Trophoblast cell (in vitro differentiated cells and primary cell): Measurements from ENCODE around the gene MIEN1.
"Not testable (repeated sequence)": the region's sequence is repeated elsewhere in the genome, so short reads cannot be mapped to it uniquely, and the experiment has no call there.

Experiments used
- DNase-seq, 2 donors: peaks; one replicate each; pipeline ENCODE4 v3.0.0-alpha.2; 2016
- H2AFZ ChIP-seq: 2 replicates; pipeline ENCODE4 v1.6.1; 2013; ENCODE audit warnings: low read length, moderate library complexity, mild to moderate bottlenecking; ENCODE audit not compliant: insufficient read depth, poor library complexity
- H2AK5ac ChIP-seq: 2 replicates; pipeline ENCODE4 v1.6.1; 2013; ENCODE audit warnings: mild to moderate bottlenecking, low read length
- H2BK120ac ChIP-seq: 2 replicates; pipeline ENCODE4 v1.6.1; 2013; ENCODE audit warnings: low read length, mild to moderate bottlenecking, moderate library complexity; ENCODE audit not compliant: insufficient read depth, poor library complexity
- H2BK12ac ChIP-seq: 2 replicates; pipeline ENCODE4 v1.6.1; 2013; ENCODE audit warnings: mild to moderate bottlenecking, low read length, moderate library complexity
- H2BK5ac ChIP-seq: 2 replicates; pipeline ENCODE4 v1.6.1; 2013; ENCODE audit warnings: low read length, low read depth, moderate library complexity, mild to moderate bottlenecking; ENCODE audit not compliant: poor library complexity
- H3K14ac ChIP-seq: 2 replicates; pipeline ENCODE4 v1.6.1; 2013; ENCODE audit warnings: mild to moderate bottlenecking, low read length
- H3K18ac ChIP-seq: 2 replicates; pipeline ENCODE4 v1.6.1; 2013; ENCODE audit warnings: mild to moderate bottlenecking, low read length
- H3K23ac ChIP-seq: 2 replicates; pipeline ENCODE4 v1.6.1; 2013; ENCODE audit warnings: low read length
- H3K27ac ChIP-seq: 2 replicates; pipeline ENCODE4 v1.5.1; 2013; ENCODE audit warnings: low read depth, mild to moderate bottlenecking, inconsistent platforms, low read length, moderate library complexity
- H3K27me3 ChIP-seq: 2 replicates; pipeline ENCODE4 v1.6.1; 2013; ENCODE audit warnings: inconsistent platforms, mild to moderate bottlenecking, low read length, moderate library complexity; ENCODE audit not compliant: insufficient read depth
- H3K36me3 ChIP-seq, 2 experiments: 1 replicate in 1 of 2; 2 replicates in 1 of 2; pipeline ENCODE4 v1.6.1; 2013; ENCODE audit warnings: low read length in 2 of 2, mild to moderate bottlenecking in 2 of 2, moderate library complexity in 1 of 2; ENCODE audit not compliant: insufficient read depth in 2 of 2, control insufficient read depth in 1 of 2
- H3K4ac ChIP-seq: 2 replicates; pipeline ENCODE4 v1.6.1; 2013; ENCODE audit warnings: low read depth, mild to moderate bottlenecking, low read length, moderate library complexity
- H3K4me1 ChIP-seq, 2 experiments: 1 replicate in 1 of 2; 2 replicates in 1 of 2; pipeline ENCODE4 v1.6.1; 2013; ENCODE audit warnings: low read length in 2 of 2, mild to moderate bottlenecking in 2 of 2, moderate library complexity in 1 of 2; ENCODE audit not compliant: insufficient read depth in 2 of 2, control insufficient read depth in 1 of 2
- H3K4me2 ChIP-seq: 2 replicates; pipeline ENCODE4 v1.6.1; 2013; ENCODE audit warnings: inconsistent platforms, mild to moderate bottlenecking, low read length, moderate library complexity
- H3K4me3 ChIP-seq: 2 replicates; pipeline ENCODE4 v1.5.1; 2013; ENCODE audit warnings: mild to moderate bottlenecking, low read depth, low read length, inconsistent platforms
- H3K79me1 ChIP-seq: one replicate; pipeline ENCODE4 v1.6.1; 2013; ENCODE audit warnings: low read length
- H3K79me2 ChIP-seq: 2 replicates; pipeline ENCODE4 v1.6.1; 2013; ENCODE audit warnings: low read length, mild to moderate bottlenecking; ENCODE audit not compliant: control insufficient read depth, insufficient read depth, poor library complexity
- H3K9ac ChIP-seq: 2 replicates; pipeline ENCODE4 v1.6.1; 2013; ENCODE audit warnings: mild to moderate bottlenecking, low read length
- H3K9me3 ChIP-seq: 2 replicates; pipeline ENCODE4 v1.6.1; 2013; ENCODE audit warnings: low read depth, mild to moderate bottlenecking, control low read depth, inconsistent platforms, low read length; ENCODE audit not compliant: insufficient read depth
- H4K12ac ChIP-seq: 2 replicates; pipeline ENCODE4 v1.6.1; 2013; ENCODE audit warnings: low read depth, mild to moderate bottlenecking, low read length, moderate library complexity
- H4K8ac ChIP-seq: 2 replicates; pipeline ENCODE4 v1.6.1; 2013; ENCODE audit warnings: low read depth, mild to moderate bottlenecking, low read length, moderate library complexity
- H4K91ac ChIP-seq: one replicate; pipeline ENCODE4 v1.6.1; 2013; ENCODE audit warnings: low read depth, mild to moderate bottlenecking, low read length, moderate library complexity
- WGBS: extraction: QIAGEN DNeasy Blood & Tissue Kit; methylation state at CpG from one replicate; pipeline ENCODE4 v1.1.7; 2013; ENCODE audit warnings: missing lambda C conversion rate; ENCODE audit not compliant: insufficient read length, insufficient coverage; ENCODE audit errors: extremely low coverage; 5-methylcytosine and 5-hydroxymethylcytosine counted together

MIEN1 gene

GRCh38 chr17:39767147-39767546 lies 36.8 kb upstream of the MIEN1 start:
- no peaks in the 10 kb centered on the region for H3K36me3 ChIP-seq
- H3K9ac ChIP-seq = no peak overlapping the region
- no peak overlapping the region for H3K27ac ChIP-seq
- H3K9me3 ChIP-seq = peaks cover 4% of the 10 kb centered on the region
- no peak overlapping the region for H3K14ac ChIP-seq
- H3K18ac ChIP-seq = no peak overlapping the region
- H4K8ac ChIP-seq = no peak overlapping the region
- H3K4ac ChIP-seq = no peak overlapping the region
- H3K79me1 ChIP-seq = no peaks in the 10 kb centered on the region
- H3K79me2 ChIP-seq = no peaks in the 10 kb centered on the region
- H3K4me1 ChIP-seq = peaks cover 2 to 4% of the 10 kb centered on the region in 2 experiments
- no peak overlapping the region for H2AK5ac ChIP-seq
- no peak overlapping the region for H3K4me3 ChIP-seq
- H4K91ac ChIP-seq = no peak overlapping the region
- no peak overlapping the region for H4K12ac ChIP-seq
- no peak overlapping the region for H2AFZ ChIP-seq
- H2BK12ac ChIP-seq = no peak overlapping the region
- H3K23ac ChIP-seq = no peak overlapping the region
- WGBS = no CpG with 5 or more reads among the region's 3 CpGs
- H3K4me2 ChIP-seq = no peak overlapping the region
- DNase-seq = no peak
- H2BK120ac ChIP-seq = no peak overlapping the region
- H2BK5ac ChIP-seq = no peak overlapping the region
- H3K27me3 ChIP-seq = peaks cover 2% of the 10 kb centered on the region

GRCh38 chr17:39765766-39766165 lies 35.4 kb upstream of the MIEN1 start:
- no peak overlapping the region for H4K91ac ChIP-seq
- no peak overlapping the region for H3K14ac ChIP-seq
- no peak overlapping the region for H2AFZ ChIP-seq

GRCh38 chr17:39765175-39765574 lies 34.8 kb upstream of the MIEN1 start:
- Histone ChIP-seq H2BK120ac (no peak overlapping the region), H3K79me1 (no peaks in the 10 kb centered on the region), H3K4me3 (no peak overlapping the region), H3K4me1 (peaks cover 2 to 4% of the 10 kb centered on the region in 2 experiments), H4K8ac (no peak overlapping the region), H3K9me3 (peaks cover 4% of the 10 kb centered on the region), H4K91ac (no peak overlapping the region), H3K18ac (no peak overlapping the region), H2BK5ac (no peak overlapping the region), H3K36me3 (no peaks in the 10 kb centered on the region), H2BK12ac (no peak overlapping the region), H3K79me2 (no peaks in the 10 kb centered on the region), H3K23ac (no peak overlapping the region), H2AFZ (no peak overlapping the region), H3K27me3 (no peaks in the 10 kb centered on the region), H3K14ac (no peak overlapping the region), H3K9ac (no peak overlapping the region), H3K27ac (no peak overlapping the region), H2AK5ac (no peak overlapping the region), H4K12ac (no peak overlapping the region), H3K4me2 (no peak overlapping the region), H3K4ac (no peak overlapping the region)
- DNase-seq = no peak
- no CpG with 5 or more reads among the region's 3 CpGs for WGBS

More at GRCh38 chr17:39765766-39766165, 35.4 kb upstream of the MIEN1 start:
- H3K4me1 ChIP-seq = peaks cover 2 to 4% of the 10 kb centered on the region in 2 experiments
- H3K27me3 ChIP-seq = no peaks in the 10 kb centered on the region
- H2BK5ac ChIP-seq = no peak overlapping the region
- no peak overlapping the region for H3K18ac ChIP-seq
- no CpG with 5 or more reads among the region's 18 CpGs for WGBS
- no peaks in the 10 kb centered on the region for H3K36me3 ChIP-seq
- no peak overlapping the region for H2BK120ac ChIP-seq
- no peak overlapping the region for H3K27ac ChIP-seq
- no peak overlapping the region for H3K4me2 ChIP-seq
- no peak overlapping the region for H4K8ac ChIP-seq
- no peak overlapping the region for H3K4me3 ChIP-seq
- no peak overlapping the region for H2BK12ac ChIP-seq
- no peaks in the 10 kb centered on the region for H3K79me2 ChIP-seq
- DNase-seq = no peak
- H3K9me3 ChIP-seq = peaks cover 4% of the 10 kb centered on the region
- no peak overlapping the region for H3K4ac ChIP-seq
- no peak overlapping the region for H3K23ac ChIP-seq
- H3K79me1 ChIP-seq = no peaks in the 10 kb centered on the region
- H4K12ac ChIP-seq = no peak overlapping the region
- no peak overlapping the region for H3K9ac ChIP-seq
- H2AK5ac ChIP-seq = no peak overlapping the region

GRCh38 chr17:39764171-39764570 lies 33.8 kb upstream of the MIEN1 start:
- not testable (repeated sequence) for H3K9ac ChIP-seq, H2BK120ac ChIP-seq, H3K9me3 ChIP-seq, H2AFZ ChIP-seq, H3K18ac ChIP-seq, H3K36me3 ChIP-seq, H3K27ac ChIP-seq, H2BK5ac ChIP-seq, H2AK5ac ChIP-seq, H3K79me1 ChIP-seq, H4K8ac ChIP-seq, H3K79me2 ChIP-seq, H4K12ac ChIP-seq, H4K91ac ChIP-seq, H3K4me2 ChIP-seq, H2BK12ac ChIP-seq, DNase-seq, H3K4me3 ChIP-seq, H3K4ac ChIP-seq, H3K27me3 ChIP-seq, H3K23ac ChIP-seq, H3K14ac ChIP-seq, H3K4me1 ChIP-seq
- no CpG with 5 or more reads among the region's 3 CpGs for WGBS
